GM19025 (cell line): Measurements from ENCODE around the gene EFCAB12.
A peak's percentile ranks its signal among the peaks of the same experiment; 100 is the strongest.
"Not testable (repeated sequence)": the region's sequence is repeated elsewhere in the genome, so short reads cannot be mapped to it uniquely, and the experiment has no call there.

Experiments
- ATAC-seq: cut with Tn5 transposase; IDR thresholded peaks from one replicate; pipeline ENCODE4 v1.9.1; 2021; ENCODE audit warnings: mild to moderate bottlenecking, low read depth, moderate library complexity; ENCODE audit not compliant: unreplicated experiment

EFCAB12 gene

DNA sequence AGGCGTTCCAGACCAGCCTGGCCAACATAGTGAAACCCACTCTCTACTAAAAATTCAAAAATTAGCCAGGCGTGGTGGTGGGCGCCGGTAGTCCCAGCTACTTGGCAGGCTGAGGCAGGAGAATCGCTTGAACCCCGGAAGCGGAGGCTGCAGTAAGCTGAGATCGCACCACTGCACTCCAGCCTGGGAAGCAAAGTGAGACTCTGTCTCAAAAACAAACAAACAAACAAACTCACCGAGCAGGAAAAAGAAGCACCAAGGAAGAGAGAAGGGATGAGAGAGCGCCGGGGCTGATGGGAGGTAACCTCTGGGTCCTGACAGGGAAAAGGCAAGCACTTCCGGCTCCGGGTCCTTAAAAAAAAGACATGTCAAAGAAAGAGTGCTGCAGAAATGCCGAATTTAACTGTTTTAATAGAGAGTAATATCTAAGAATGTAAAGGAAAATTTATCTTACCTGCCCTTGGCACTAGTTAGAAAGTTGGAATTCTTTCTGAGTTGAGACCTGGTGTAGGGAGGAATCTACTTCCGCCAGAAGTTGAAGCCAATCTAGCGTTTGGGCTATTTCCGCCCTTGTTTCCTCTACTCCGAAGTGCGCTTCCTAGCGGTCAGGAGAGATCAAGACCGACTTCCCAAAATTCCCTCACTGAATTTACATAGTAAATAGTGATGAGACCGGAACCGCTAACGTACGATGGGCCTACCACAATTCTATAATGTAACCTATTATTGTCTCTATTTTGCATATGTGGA, 29.1 kb downstream of the EFCAB12 start:
- peak; percentile 73 for ATAC-seq

DNA sequence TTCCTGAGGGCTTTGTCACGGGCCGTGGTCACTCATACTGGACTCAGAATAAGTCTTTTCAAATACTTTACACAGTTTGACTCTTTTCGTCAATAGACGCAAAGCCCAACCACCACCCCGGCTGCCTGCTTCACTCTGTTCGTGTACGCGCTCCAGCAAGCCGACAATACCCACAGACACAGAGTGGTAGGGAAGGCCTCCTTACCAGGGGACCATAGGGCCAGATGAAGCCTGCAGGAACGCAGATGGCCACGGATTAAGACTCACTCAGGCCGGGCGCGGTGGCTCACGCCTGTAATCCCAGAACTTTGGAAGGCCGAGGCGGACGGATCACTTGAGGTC, 29.7 kb downstream of the EFCAB12 start:
- ATAC-seq: no peak

DNA sequence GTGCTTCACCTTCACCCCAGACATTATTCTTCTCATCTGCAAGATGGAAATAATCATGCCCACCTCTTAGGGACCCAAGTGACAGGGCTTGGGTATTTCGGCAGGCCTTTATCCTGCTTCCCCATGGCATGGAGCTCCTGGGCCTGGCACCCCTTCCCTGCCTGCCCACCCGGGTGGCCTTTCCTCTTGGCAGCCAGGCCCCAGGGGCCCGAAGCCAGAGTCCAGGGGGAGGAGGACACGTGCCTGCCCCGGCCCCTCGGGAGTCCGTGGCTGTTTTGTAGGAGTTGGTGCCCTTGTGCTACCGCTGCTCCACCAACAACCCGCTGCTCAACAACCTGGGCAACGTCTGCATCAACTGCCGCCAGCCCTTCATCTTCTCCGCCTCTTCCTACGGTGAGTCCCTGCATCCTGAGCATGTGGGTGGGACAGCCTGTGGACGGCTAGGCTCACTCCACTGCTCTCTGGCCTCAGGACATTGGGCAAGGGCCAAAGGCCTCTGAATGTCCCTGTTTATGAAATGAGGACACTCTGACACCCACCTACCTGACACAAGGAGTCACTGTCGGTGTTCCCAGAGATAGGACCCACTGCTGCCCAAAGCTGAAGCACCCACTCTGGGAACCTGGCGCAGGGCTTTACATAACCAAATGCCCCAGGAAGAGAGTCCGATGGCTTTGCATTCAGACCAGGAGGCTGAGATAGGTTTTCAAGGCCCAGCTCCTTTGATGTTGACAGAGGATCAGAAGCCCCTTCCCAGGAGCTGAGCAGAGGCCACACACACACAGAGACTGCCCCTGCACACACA, 34.5 kb downstream of the EFCAB12 start:
- ATAC-seq: not testable (repeated sequence)

DNA sequence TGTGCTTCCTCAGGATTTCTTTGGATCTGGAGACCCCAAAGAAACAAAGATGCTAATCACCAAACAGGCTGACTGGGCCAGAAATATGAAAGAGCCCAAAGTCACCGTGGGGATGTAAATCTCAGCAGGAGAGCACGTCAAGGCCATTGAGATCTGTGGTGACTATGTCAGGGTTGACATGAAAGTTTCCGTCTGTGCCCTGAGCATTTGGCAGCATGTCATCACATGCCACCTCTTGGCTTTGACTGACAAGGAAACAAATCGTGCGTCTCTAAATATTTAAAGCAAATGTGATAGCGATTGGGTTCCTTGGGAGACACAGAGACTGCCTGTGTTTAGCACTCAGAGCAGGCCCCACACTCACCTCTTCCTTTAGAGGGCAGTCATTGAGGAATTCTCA, 35.2 kb downstream of the EFCAB12 start:
- ATAC-seq: no peak

DNA sequence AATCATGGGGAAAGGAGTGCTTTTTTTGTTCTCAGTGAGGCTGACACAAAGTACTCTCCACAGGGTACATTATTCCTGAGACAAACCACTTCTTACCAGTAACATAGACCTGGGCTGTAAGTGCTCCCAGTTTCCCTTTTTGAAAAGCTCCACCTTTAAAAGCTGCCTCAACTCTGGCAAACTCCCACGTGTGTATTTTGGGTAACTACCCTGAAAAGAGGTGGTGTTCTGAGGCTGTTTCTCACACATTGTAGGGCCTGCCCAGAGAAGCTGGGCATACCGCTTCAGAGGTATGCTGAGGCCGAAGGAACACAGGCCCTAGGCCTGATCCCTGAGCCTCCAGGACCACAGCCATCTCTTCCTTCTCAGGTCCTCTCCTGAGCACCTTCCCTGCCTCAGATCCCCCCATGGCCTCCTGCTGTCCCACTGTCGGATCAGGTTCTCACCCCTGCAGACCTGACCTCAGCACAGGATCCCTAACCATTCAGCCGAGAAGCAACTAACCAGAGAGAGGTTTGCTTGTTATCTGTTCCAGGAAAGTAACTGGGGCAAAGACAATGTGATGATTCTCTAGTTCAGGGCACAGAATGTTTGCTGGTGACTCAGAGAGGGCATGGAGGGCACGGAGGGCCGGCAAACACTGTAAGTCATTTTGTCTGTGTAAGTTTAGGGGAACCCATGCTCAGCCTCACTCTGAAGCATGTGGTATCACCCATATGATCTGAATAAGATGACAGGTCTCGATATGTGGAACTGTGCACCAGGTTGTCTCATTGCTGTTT, 36.1 kb downstream of the EFCAB12 start:
- not testable (repeated sequence) for ATAC-seq

DNA sequence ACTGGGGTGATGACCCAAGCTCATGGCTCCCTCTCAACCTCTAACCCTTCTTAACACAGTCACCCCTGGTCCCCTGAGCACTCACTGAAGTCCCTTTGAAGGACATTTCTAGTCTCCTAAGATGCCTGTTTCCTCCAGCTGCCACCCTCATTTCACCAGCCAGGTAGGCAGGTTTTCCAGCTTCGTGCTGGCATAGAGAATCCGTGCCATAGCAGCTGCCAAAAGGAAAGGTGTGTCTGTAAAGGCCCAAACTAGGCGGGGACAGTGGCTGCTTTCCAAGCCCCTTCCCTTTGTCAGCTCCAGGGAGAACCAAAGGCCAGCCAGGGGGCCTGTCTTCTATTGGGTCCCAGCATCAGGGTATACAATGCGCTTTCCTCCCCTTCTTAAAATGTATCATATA, 36.9 kb downstream of the EFCAB12 start:
- ATAC-seq: not testable (repeated sequence)

DNA sequence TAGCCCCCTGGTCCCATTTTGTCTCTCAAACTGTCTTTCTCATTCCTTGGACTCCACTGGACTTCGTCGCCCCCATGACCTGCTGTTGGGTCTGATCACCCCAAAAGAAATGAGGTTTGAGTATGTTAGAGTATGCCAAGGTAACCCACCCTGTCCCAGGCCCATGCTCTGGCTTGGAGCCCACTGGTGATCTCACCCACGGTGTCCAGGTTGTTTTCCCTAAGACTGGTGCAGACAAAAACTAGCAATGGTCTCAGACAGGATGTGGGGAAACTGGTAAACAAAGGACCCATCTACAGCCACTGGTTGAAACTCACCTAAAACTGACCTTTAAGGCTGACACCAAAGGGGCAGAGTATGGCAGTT, 38.9 kb downstream of the EFCAB12 start:
- ATAC-seq: no peak

DNA sequence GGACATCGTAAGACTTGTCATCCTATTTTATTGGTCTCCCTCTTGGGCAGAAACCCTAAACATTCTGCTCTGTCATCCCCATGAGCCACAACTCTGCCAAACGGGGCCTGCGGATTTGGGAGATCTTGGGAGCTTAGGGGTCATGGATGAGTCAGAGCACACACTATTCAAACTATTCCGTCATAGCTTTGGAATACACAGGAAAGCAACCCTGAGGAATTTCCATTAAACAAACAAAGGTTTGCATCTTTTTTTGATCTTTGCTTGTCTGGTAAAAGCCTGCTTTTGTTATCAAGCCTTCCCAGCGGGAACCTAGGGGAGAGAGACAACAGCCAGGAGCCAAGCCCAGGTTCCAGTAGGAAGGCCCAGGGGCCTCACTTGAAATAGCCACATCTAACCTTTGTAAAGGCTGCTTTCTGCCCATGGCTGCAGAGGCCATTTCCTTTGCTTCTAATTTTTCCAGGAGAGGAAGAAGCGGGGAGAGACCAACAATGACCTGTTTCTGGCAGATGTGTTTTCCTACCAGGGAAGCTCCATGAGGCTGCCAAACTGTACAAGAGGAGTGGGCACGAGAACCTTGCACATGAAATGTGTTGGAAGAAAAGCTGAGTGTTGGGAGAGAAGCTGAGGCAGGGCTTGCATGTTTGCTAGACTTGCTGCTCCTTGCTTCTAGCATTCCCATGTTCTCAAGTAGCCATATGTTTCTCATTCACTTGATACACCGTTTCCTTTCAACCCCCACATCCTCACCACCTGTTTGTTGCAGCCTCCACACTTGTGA, 39.5 kb downstream of the EFCAB12 start:
- ATAC-seq: not testable (repeated sequence)

DNA sequence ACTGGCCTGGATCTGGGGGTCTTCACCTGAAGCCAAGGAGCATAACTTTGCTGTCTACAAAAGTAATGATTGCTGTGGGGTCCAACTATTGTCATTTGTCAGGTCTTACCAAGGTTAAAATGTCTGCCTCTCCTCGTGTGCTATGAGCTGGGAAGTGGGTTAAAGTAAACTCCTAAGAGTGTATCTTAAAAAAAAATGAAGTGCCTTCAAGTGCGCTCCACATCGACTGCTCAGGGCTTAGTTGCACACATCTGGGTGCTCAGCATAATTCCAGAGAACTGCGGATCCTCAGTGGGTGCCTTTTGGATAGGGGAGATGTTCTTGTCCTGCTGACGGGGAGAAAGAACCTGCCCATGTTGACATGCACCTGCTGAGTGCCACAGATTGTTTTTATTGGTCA, 40.9 kb downstream of the EFCAB12 start:
- ATAC-seq: no peak

DNA sequence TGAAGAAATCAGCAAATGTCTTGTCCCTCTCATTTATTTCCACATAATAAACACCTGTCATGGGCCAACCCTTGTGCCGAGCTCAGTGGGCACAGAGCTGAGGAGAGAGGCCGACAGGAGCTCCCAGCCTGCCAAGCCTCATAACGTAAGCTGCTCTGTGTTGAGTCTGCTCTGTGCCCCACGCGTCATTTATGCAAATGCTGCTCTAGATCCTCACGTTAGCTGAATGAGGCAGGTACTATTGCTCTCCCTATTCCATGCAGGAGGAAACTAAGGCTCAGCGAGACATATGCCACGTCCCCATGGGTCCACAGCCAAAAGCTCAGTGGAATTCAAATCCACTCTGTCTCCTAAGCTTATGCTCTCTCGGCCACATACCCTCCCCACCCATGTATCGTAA, 41.5 kb downstream of the EFCAB12 start:
- no peak for ATAC-seq

DNA sequence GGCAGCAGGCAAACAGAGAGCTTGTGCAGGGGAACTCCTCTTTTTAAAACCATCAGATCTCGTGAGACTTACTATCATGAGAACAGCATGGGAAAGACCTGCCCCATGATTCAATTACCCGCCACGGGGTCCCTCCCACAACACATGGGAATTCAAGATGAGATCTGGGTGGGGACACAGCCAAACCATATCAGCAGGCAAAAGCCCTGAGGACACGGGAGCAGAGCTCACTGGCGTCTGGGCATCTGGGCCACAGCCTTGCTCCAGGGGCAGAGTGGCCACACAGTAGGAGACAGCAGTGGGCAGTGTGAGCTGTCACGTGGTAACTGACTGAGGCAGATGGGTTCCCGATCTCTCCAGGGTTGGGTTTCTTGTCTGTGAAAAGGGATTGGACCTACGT, 42.9 kb downstream of the EFCAB12 start:
- not testable (repeated sequence) for ATAC-seq

DNA sequence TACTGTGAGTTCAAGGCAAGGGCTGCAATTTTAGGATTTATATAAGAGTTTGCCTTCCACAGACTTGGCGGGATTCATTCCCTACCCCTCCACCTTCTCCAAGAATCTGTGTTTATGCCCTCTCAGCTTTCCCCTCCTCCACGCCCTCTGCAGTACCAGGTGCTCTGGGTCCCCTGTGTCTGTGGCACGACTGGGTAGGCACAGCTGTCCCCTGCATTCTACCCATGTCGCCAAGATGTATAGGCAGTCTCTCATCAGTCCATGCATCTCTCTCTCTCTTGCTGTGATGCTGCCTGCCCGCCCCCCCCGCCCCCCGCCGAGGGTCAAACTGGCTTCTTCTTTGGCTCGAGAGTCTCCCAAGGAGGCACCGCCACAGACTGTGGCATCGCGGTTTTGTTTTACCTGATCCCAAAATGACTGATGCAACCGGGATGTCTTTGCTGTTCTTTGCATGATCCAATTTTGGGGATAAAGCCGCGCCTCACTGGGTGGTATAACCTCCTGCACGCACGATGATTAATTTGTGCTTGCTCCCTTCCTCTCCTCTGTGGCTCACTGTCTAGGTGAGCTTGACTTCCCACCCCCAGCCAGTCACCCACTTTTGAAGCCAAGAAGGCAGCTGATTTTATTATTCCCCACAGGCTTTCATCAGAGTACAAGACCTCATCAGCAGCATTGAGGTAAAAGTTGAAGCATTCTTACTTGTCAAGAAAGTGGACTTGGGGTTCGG, 43.7 kb downstream of the EFCAB12 start:
- no peak for ATAC-seq

DNA sequence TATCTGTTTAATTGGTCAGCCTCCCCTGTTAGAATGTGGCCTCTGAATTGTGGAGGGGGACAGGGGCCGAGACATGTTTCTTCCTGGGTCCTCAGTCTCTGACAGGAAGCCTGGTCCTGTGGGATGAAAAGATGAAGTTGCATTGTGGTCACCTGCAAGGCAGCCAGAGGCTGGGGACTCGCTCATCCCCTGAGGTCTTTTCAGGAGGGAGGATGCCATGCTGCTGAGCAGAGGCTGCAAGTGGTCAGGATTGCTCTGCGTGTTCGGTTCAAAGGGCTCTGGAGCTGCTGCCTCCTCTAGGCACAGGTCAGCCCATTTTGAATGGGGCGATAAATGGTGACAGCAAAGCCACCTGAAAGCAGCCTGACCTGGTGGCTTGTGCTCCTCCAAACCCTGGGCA, 44.3 kb downstream of the EFCAB12 start:
- not testable (repeated sequence) for ATAC-seq

DNA sequence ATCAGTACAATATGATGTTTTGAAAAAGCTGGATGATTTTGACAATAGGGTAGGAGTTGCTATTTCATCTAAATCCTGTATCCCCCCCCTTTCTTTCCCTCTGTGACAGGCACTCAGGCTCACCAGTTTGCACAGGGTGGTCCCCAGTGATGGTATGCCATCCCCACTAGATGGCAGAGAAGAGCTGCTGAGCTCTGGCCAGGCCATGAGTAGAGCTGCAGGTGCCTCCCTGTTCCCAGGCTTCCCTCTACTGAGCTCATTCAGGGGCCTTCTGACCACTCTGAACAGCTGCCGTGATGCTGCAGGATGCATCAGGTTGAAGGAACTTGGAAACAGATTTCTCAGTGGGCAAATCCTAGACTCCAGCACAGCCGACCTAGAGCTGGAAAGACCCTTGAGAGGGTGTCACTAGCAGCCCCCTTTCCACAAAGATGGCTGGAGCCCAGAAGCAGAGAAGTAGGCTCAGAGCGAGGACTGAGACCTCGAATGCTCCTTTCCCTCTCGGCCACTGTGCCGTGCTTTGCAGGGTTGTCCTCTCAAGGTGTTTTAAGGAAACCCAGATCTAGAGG, 45.1 kb downstream of the EFCAB12 start:
- ATAC-seq: peak; percentile 79

DNA sequence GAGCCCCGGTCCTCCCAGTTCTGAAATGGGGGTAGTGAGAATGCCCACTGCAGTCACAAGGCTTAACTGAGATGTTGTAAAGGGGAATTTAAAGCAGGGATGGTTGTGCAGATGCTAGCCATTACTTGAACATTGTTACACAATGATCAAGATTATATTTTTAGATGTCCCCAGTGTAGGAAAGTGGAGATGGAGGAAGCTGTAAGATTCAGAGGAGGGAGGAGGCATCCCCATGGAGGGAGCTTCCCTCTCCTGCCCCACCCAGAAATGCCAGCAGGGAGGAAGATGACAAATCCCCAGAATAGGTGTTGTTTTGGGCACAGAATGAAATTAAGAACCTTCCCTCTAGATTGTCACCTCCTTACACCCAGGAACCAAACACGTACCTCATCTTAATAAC, 46.1 kb downstream of the EFCAB12 start:
- ATAC-seq: no peak

DNA sequence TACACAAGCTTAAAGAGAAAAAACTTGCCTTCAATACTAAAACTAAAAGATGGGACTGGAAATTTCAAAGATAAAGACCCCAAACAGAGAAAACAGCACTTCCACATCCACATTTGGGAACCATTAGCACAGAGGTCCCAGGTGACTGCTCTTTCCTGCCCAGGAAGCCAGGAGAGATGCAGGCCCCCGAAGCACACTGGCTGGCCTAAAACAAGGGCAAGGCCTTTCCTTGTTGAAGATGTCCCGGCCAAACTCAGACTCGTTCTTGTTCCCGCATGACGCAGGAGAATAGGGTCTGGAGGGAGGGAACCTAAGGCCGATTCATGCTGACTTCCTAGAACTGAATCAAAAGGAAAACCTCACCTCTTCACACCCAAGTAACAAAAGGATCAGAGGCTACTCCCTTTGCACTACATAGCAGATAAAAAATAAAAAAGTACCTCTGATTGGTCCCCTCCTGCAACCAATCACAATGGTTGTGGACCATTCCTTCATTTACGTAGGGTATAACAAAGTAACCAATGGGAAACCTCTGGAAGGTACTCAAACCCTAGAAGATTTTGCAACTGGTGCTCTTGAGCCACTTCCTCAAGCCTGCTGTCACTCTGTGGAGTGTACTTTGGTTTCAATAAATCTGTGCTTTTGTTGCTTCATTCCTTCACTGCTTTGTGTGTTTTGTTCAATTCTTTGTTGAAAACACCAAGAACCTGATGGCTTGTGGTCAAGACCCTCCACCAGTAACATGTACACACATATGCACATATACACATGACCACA, 48.7 kb downstream of the EFCAB12 start:
- ATAC-seq: no peak

DNA sequence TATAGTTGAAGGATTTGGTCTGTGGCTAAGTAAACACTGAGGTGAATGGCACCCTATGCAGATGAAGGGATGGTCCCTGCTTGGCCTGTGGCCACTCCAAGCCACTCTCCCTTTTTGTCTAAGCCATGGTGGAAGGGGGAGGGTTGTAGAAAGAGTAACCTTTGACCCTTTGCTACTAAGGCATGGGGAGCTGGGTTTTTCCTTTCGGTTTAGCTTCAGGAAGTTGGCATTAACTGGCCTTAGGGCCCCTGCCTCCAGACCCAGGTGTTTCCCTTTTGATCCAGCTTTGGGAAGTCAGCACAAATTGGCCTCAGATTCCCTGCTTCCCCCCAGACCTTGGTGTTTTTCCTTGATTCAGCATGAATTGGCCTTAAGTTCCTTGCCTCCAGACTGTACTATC, 49.5 kb downstream of the EFCAB12 start:
- no peak for ATAC-seq

DNA sequence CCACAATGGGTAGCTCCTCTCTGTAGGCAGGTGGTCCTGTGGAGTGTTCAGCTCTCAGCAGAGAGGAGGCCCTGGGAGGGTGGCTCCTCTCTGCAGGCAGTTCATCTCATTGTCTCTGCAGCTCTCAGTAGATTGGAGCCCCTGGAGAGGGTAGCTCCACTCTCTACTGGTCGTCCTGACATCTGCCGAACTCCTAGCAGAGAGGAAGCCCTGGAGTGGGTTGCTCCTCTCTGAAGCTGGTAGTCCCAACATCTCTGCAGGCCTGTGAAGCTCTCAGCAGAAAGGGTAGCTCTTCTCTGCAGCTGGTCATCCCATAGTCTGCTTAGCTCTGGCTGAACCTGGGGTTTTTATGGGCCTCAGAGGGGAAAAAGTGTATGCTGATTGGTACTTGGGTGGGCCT, 50.8 kb downstream of the EFCAB12 start:
- no peak for ATAC-seq

DNA sequence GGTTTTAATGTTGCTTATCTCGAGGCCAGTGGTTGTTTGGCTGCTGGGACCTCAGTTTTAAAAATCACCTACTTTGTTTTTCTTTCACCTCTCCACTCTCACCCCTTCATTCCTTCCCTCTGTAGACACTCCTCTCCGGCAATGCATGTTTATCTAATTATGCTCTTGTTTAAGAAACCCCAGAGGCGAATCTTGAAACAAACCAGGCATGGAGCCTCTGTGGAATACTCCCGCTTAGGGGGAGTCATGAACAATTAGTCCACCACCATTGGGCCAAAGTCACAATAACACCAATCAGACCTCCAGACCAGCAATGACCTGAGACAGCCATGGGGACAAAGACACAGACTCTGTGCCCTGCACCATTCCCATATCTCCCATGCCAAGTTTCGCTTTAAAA, 53.3 kb downstream of the EFCAB12 start:
- ATAC-seq: no peak
